HEK293T (cell line): Measurements from ENCODE around the gene THAP4.

ENCODE experiments used
- CTCF ChIA-PET: fragments of 350-600 bp; formaldehyde crosslinking; extraction: SDS; loops from one replicate; lab custom pipeline; 2021; ENCODE audit warnings: antibody characterized with exemption, inconsistent platforms; lab: Yijun Ruan, JAX
- POLR2A ChIA-PET: fragments of 350-600 bp; formaldehyde crosslinking; extraction: SDS; loops from one replicate; lab custom pipeline; 2020; ENCODE audit warnings: antibody characterized with exemption, inconsistent platforms; lab: Yijun Ruan, JAX
- DNase-seq: peaks from one replicate; pipeline ENCODE4 v3.0.0; 2012; ENCODE audit warnings: mixed read lengths; ENCODE audit errors: extremely low spot score
- ARNT ChIP-seq: fragments of 450-650 bp; IDR thresholded peaks from 2 replicates; pipeline ENCODE4 v1.6.1; 2017; ENCODE audit warnings: mild to moderate bottlenecking
- BHLHE40 ChIP-seq: fragments of 450-650 bp; IDR thresholded peaks from 2 replicates; pipeline ENCODE4 v1.6.1; 2016; ENCODE audit warnings: mild to moderate bottlenecking, moderate library complexity, borderline replicate concordance
- CTBP1 ChIP-seq: fragments of 450-650 bp; IDR thresholded peaks from 2 replicates; pipeline ENCODE4 v1.6.1; 2016; ENCODE audit warnings: borderline replicate concordance
- ELF4 ChIP-seq: fragments of 450-650 bp; IDR thresholded peaks from 2 replicates; pipeline ENCODE4 v1.6.1; 2017; ENCODE audit warnings: antibody characterized with exemption
- FOXA1 ChIP-seq: fragments of 450-650 bp; IDR thresholded peaks from 2 replicates; pipeline ENCODE4 v1.6.1; 2016; ENCODE audit warnings: mild to moderate bottlenecking
- FOXK2 ChIP-seq: fragments of 450-650 bp; IDR thresholded peaks from 2 replicates; pipeline ENCODE4 v1.6.1; 2016; ENCODE audit warnings: mild to moderate bottlenecking
- FOXM1 ChIP-seq: fragments of 450-650 bp; IDR thresholded peaks from 2 replicates; pipeline ENCODE4 v1.6.1; 2017; ENCODE audit warnings: mild to moderate bottlenecking, borderline replicate concordance
- HDGF ChIP-seq: fragments of 450-650 bp; IDR thresholded peaks from 2 replicates; pipeline ENCODE4 v1.6.1; 2017; ENCODE audit warnings: antibody characterized with exemption, borderline replicate concordance
- L3MBTL2 ChIP-seq: fragments of 450-650 bp; conservative IDR thresholded peaks from 2 replicates; pipeline ENCODE4 v1.6.1; 2016; ENCODE audit warnings: mild to moderate bottlenecking
- LEF1 ChIP-seq: fragments of 450-650 bp; IDR thresholded peaks from 2 replicates; pipeline ENCODE4 v1.6.1; 2017; ENCODE audit warnings: mild to moderate bottlenecking, borderline replicate concordance
- NFRKB ChIP-seq: fragments of 450-650 bp; IDR thresholded peaks from 2 replicates; pipeline ENCODE4 v1.6.1; 2016; ENCODE audit warnings: mild to moderate bottlenecking, moderate library complexity
- PKNOX1 ChIP-seq: fragments of 450-650 bp; IDR thresholded peaks from 2 replicates; pipeline ENCODE4 v1.6.1; 2016
- SP1 ChIP-seq: fragments of 450-650 bp; IDR thresholded peaks from 2 replicates; pipeline ENCODE4 v1.6.1; 2017
- SUZ12 ChIP-seq: fragments of 450-650 bp; IDR thresholded peaks from 2 replicates; pipeline ENCODE4 v1.6.1; 2016; ENCODE audit warnings: mild to moderate bottlenecking
- TARDBP ChIP-seq: fragments of 450-650 bp; IDR thresholded peaks from 2 replicates; pipeline ENCODE4 v1.6.1; 2016
- ZNF384 ChIP-seq: fragments of 450-650 bp; IDR thresholded peaks from 2 replicates; pipeline ENCODE4 v1.6.1; 2016

The THAP4 gene

DNA sequence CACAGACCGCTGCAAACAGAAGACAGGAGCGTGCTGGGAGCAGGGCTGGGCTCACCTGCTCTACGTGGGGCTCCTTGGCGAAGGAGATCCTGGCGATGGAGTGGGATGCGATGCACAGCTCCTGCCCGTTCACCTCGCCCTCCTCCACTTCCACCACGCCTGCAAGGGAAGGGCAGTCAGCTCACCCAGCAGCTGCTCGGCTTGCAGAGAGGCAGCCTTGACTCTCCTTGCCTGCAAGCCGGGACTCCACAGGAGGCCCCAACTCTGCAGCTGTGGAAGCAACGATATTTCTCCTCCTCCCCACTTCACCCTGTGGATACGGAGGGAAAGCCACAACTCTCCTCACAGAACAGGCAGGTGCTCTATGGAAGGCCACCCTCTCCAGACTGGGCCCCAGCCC is 35.1 kb downstream of the THAP4 start:
- ChIA-PET CTCF (no interaction called here), POLR2A (no interaction called here)
- DNase-seq, result no peak
- no peak for TF ChIP-seq PKNOX1

DNA sequence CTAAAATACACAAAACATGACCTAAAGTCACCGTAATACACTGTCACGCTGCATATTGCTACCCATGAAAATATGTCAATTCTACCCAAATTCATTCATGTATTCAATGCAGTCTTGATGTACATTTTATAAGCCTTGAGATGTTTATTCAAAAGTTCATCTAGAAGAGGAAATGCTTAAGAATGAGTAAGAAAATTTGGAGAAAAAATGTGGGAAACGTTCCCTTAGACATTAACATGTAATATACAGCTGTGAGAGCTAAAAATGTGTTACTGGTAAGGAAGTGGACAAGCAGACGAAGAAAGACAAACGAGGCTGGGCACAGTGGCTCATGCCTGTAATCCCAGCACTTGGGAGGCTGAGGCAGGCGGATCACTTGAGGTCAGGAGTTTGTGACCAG is 37.3 kb downstream of the THAP4 start:
- TF ChIP-seq CTBP1 (no peak), NFRKB (no peak), L3MBTL2 (no peak), BHLHE40 (no peak), SUZ12 (no peak), PKNOX1 (no peak), FOXM1 (no peak), ZNF384 (no peak), TARDBP (no peak)
- CTCF ChIA-PET, result interaction anchor here (1.0 kb wide), 1 partner anchor 60 kb away, joined by 4 read pairs; no protein-coding TSS in a partner anchor
- POLR2A ChIA-PET, result no interaction called here
- DNase-seq, result no peak

GRCh38 chr2:241598487-241598886 is 38.5 kb downstream of the THAP4 start:
- TF ChIP-seq FOXA1, result no peak
- no peak for TF ChIP-seq TARDBP
- TF ChIP-seq ZNF384, result no peak
- no peak for TF ChIP-seq SUZ12
- no peak for TF ChIP-seq L3MBTL2
- no peak for TF ChIP-seq LEF1
- no peak for TF ChIP-seq FOXK2
- TF ChIP-seq PKNOX1, result no peak
- no peak for TF ChIP-seq ELF4
- no peak for TF ChIP-seq FOXM1
- no peak for TF ChIP-seq NFRKB
- TF ChIP-seq SP1, result no peak
- TF ChIP-seq ARNT, result no peak
- TF ChIP-seq HDGF, result no peak
- TF ChIP-seq CTBP1, result no peak
- DNase-seq, result no peak
- CTCF ChIA-PET, result interaction anchor here (1.0 to 1.3 kb wide), 2 partner anchors 12 to 61 kb away, joined by 3 to 4 read pairs; no protein-coding TSS in a partner anchor
- POLR2A ChIA-PET, result no interaction called here

GRCh38 chr2:241598061-241598460 is 38.9 kb downstream of the THAP4 start:
- CTCF ChIA-PET, result interaction anchor here (1.3 kb wide), 1 partner anchor 12 kb away, joined by 3 read pairs; no protein-coding TSS in a partner anchor
- TF ChIP-seq L3MBTL2 (no peak), LEF1 (no peak), ZNF384 (no peak), ARNT (no peak)
- no peak for DNase-seq
- POLR2A ChIA-PET, result no interaction called here

GRCh38 chr2:241597561-241597960 is 39.4 kb downstream of the THAP4 start:
- TF ChIP-seq ARNT (no peak), CTBP1 (no peak), FOXK2 (no peak), FOXA1 (no peak), ZNF384 (no peak), HDGF (no peak), SP1 (no peak), ELF4 (no peak), SUZ12 (no peak), LEF1 (no peak), PKNOX1 (no peak), NFRKB (no peak), L3MBTL2 (no peak), BHLHE40 (no peak), TARDBP (no peak), FOXM1 (no peak)
- ChIA-PET CTCF (interaction anchor here (0.9 kb wide), 1 partner anchor 8 kb away, joined by 4 read pairs; no protein-coding TSS in a partner anchor), POLR2A (no interaction called here)
- DNase-seq, result no peak

- DNase-seq, result no peak
- TF ChIP-seq CTBP1 (no peak), PKNOX1 (peak; percentile 33; the same call in 1 of the 2 replicates), BHLHE40 (no peak), SUZ12 (no peak), TARDBP (no peak), L3MBTL2 (no peak), FOXK2 (no peak), ARNT (no peak)
- POLR2A ChIA-PET, result no interaction called here
- CTCF ChIA-PET, result interaction anchor here (1.0 to 1.2 kb wide), 2 partner anchors 15 to 64 kb away, joined by 3 read pairs; no protein-coding TSS in a partner anchor
Observed at GRCh38 chr2:241595600-241596140, 41.3 kb downstream of the THAP4 start.
